Endothelial cell of umbilical vein (primary cell): ENCODE data around the gene INSRR. TPM values are rescaled to one million over a fixed set of nuclear protein-coding genes. Genes with fewer than 3 reads are reported as not detected.

ENCODE experiments used
- BruUV-seq: library from RNA; stranded (reverse); fragments of 400-500 nt; replicated peaks from 2 replicates; lab custom pipeline; 2021; lab: Mats Ljungman, UMichigan
- CTCF ChIA-PET: fragments of 300-600, 350-600 bp; sonication (Branson Sonifier 250); formaldehyde crosslinking; loops from one replicate; lab custom pipeline; 2021; ENCODE audit warnings: antibody characterized with exemption, inconsistent platforms; lab: Charles Lee
- POLR2A ChIA-PET: fragments of 300-600, 350-600 bp; sonication (Branson Sonifier 250); formaldehyde crosslinking; loops from one replicate; lab custom pipeline; 2021; ENCODE audit warnings: antibody characterized with exemption, inconsistent platforms; lab: Charles Lee
- DNase-seq: peaks from one replicate; pipeline ENCODE4 v3.0.0-alpha.2; 2011; ENCODE audit warnings: low read depth, low spot score
- FAIRE-seq: peaks from 2 replicates; lab custom pipeline; 2011; peaks lifted over from hg19 to GRCh38; lab: Jason Lieb, UNC
- H2AFZ ChIP-seq: 2 replicates; pipeline ENCODE4 v1.6.0; 2012; ENCODE audit warnings: low read depth, low read length, control low read depth, inconsistent platforms
- H3K27ac ChIP-seq: 2 replicates; pipeline ENCODE4 v1.5.1; 2011; ENCODE audit warnings: low read depth, mild to moderate bottlenecking, control low read depth, low read length, moderate library complexity; ENCODE audit not compliant: insufficient read depth
- H3K27me3 ChIP-seq, 2 experiments: 2 replicates each; pipeline versions ENCODE4 v1.6.0 to v1.6.1; 2011; ENCODE audit warnings: low read length in 2 of 2, mixed read lengths in 1 of 2; ENCODE audit not compliant: control insufficient read depth in 2 of 2, insufficient read depth in 2 of 2
- H3K36me3 ChIP-seq, 2 experiments: 2 replicates in 1 of 2; 3 replicates in 1 of 2; pipeline ENCODE4 v1.5.1; 2011; ENCODE audit warnings: low read length in 2 of 2, mild to moderate bottlenecking in 1 of 2, moderate library complexity in 1 of 2; ENCODE audit not compliant: control insufficient read depth in 2 of 2, insufficient read depth in 2 of 2; ENCODE audit errors: extremely low read depth in 1 of 2
- H3K4me1 ChIP-seq: 3 replicates; pipeline ENCODE4 v1.5.1; 2011; ENCODE audit warnings: mild to moderate bottlenecking, low read length; ENCODE audit not compliant: control insufficient read depth, insufficient read depth; ENCODE audit errors: extremely low read depth
- H3K4me2 ChIP-seq: 2 replicates; pipeline ENCODE4 v1.6.1; 2011; ENCODE audit warnings: low read length, control low read depth, mixed read lengths; ENCODE audit not compliant: insufficient read depth
- H3K4me3 ChIP-seq, 3 experiments: fragments of 200-600 bp in 1 of 3; sonication (generic), shearing (Covaris generic) in 1 of 3; replicated peaks in 1 of 3; 2 replicates each; pipeline ENCODE4 v1.5.1; 2011 to 2016; ENCODE audit warnings: control low read depth in 3 of 3, low read length in 3 of 3, mild to moderate bottlenecking in 2 of 3, inconsistent platforms in 1 of 3, low read depth in 1 of 3, moderate library complexity in 1 of 3; ENCODE audit not compliant: insufficient read depth in 1 of 3
- H3K79me2 ChIP-seq: 2 replicates; pipeline ENCODE4 v1.6.0; 2012; ENCODE audit warnings: low read length, inconsistent platforms; ENCODE audit not compliant: control insufficient read depth, insufficient read depth
- H3K9ac ChIP-seq: replicated peaks from 2 replicates; pipeline ENCODE3; 2011; ENCODE audit warnings: low read length, control low read depth; ENCODE audit not compliant: insufficient read depth; ENCODE audit errors: extremely low read depth
- H3K9me1 ChIP-seq: replicated peaks from 3 replicates; pipeline ENCODE4 v1.6.0; 2011; ENCODE audit warnings: mild to moderate bottlenecking, low read length; ENCODE audit not compliant: control insufficient read depth, insufficient read depth; ENCODE audit errors: extremely low read depth
- H3K9me3 ChIP-seq: replicated peaks from 2 replicates; pipeline ENCODE4 v1.5.1; 2012; ENCODE audit warnings: low read length, inconsistent platforms; ENCODE audit not compliant: control insufficient read depth, insufficient read depth
- H4K20me1 ChIP-seq: replicated peaks from 2 replicates; pipeline ENCODE3; 2011; ENCODE audit warnings: mild to moderate bottlenecking, low read length; ENCODE audit not compliant: control insufficient read depth, insufficient read depth; ENCODE audit errors: extremely low read depth
- CTCF ChIP-seq, 2 donors: IDR thresholded peaks; 1 replicate in 1 of 2; 2 replicates in 1 of 2; pipeline ENCODE4 v1.5.1; 2011; ENCODE audit warnings: low read length in 2 of 2, mild to moderate bottlenecking in 2 of 2, moderate library complexity in 2 of 2, control low read depth in 1 of 2, inconsistent platforms in 1 of 2, low read depth in 1 of 2; ENCODE audit not compliant: insufficient read depth in 1 of 2; ENCODE audit errors: extremely low read depth in 1 of 2
- EZH2 ChIP-seq: IDR thresholded peaks from 2 replicates; pipeline ENCODE4 v1.6.1; 2012; ENCODE audit warnings: borderline replicate concordance, low read depth, mild to moderate bottlenecking, moderate library complexity, low read length, inconsistent platforms; ENCODE audit not compliant: severe bottlenecking
- FOS ChIP-seq: IDR thresholded peaks from 2 replicates; pipeline ENCODE4 v1.6.1; 2011; ENCODE audit warnings: mild to moderate bottlenecking, low read length, moderate library complexity, borderline replicate concordance; ENCODE audit not compliant: insufficient read depth
- GATA2 ChIP-seq: IDR thresholded peaks from 2 replicates; pipeline ENCODE4 v1.7.0; 2011; ENCODE audit warnings: low read depth, mild to moderate bottlenecking, moderate library complexity, mixed read lengths, low read length; ENCODE audit not compliant: insufficient read length, insufficient read depth
- JUN ChIP-seq: IDR thresholded peaks from 2 replicates; pipeline ENCODE4 v1.6.1; 2011; ENCODE audit warnings: borderline replicate concordance, low read depth; ENCODE audit not compliant: insufficient read length, insufficient read depth
- MAX ChIP-seq: IDR thresholded peaks from 2 replicates; pipeline ENCODE4 v1.6.1; 2011; ENCODE audit not compliant: insufficient read depth, insufficient read length
- MYC ChIP-seq: IDR thresholded peaks from one replicate; pipeline ENCODE4 v1.6.1; 2011; ENCODE audit warnings: mild to moderate bottlenecking, low read depth, low read length
- POLR2A ChIP-seq: IDR thresholded peaks from 2 replicates; pipeline ENCODE4 v1.6.1; 2012; ENCODE audit warnings: low read depth, mild to moderate bottlenecking, control low read depth, low read length
- POLR2AphosphoS5 ChIP-seq: IDR thresholded peaks from 2 replicates; pipeline ENCODE4 v1.6.1; 2012; ENCODE audit warnings: low read depth, mild to moderate bottlenecking, control low read depth, low read length, moderate library complexity; ENCODE audit not compliant: insufficient read depth
- dilution Hi-C: fragments of 300-500 bp; cut with MboI; formaldehyde crosslinking; loops from one replicate; pipeline ENCODE4 v1.15.0; 2019; ENCODE audit warnings: low sequenced_read_pairs; ENCODE audit not compliant: extremely low pct_ligation_motif_present
- intact Hi-C: fragments of 100-400 bp; cut with micrococcal nuclease; formaldehyde crosslinking; loops from one replicate; pipeline ENCODE4 v1.10.0; 2022
- polyA plus RNA-seq, 4 experiments: library from polyadenylated mRNA; depleted of rRNA in 3 of 4; stranded (reverse) in 3 of 4; unstranded in 1 of 4; fragments of >200 nt; gene quantifications; 2 replicates each; pipeline versions ENCODE4 v1.2.1 to v1.2.3, GENCODE V29; 2011 to 2012; ENCODE audit warnings: missing spikeins in 1 of 4
- total RNA-seq: library from RNA; stranded (reverse); gene quantifications from 2 replicates; pipeline ENCODE4 v1.2.3, GENCODE V29; 2021

INSRR gene
- total and polyA plus RNA-seq, 2 donors (not counting 3 experiments of a cell fraction or from before 2014, with no cell fraction given), result not detected

GRCh38 chr1:156862584-156862983 lies 3.7 kb upstream of the INSRR start:
- no peaks in the 10 kb centered on the region for H4K20me1 ChIP-seq
- H3K9me3 ChIP-seq, result no peaks in the 10 kb centered on the region
- H3K36me3 ChIP-seq, result no peaks in the 10 kb centered on the region
- H3K4me1 ChIP-seq, result peaks cover 17% of the 10 kb centered on the region
- no peak overlapping the region for H3K9ac ChIP-seq
- H3K79me2 ChIP-seq, result no peaks in the 10 kb centered on the region
- no TSS peak for BruUV-seq
- DNase-seq, result no peak
- peaks cover 32 to 34% of the 10 kb centered on the region in 2 experiments for H3K27me3 ChIP-seq
- no peak for TF ChIP-seq POLR2A
- no peak for TF ChIP-seq GATA2
- no peak for TF ChIP-seq JUN
- TF ChIP-seq FOS, result no peak
- TF ChIP-seq POLR2AphosphoS5, result no peak
- TF ChIP-seq CTCF (IDR thresholded peaks at IDR 0.05; ENCODE audit: extremely low read depth in 1 of 2, insufficient read depth in 1 of 2, low read depth in 1 of 2, low read length in 2 of 2), result no peak
- TF ChIP-seq MYC, result no peak
- TF ChIP-seq EZH2, result no peak
- no peak for TF ChIP-seq MAX
- H2AFZ ChIP-seq, result no peak overlapping the region
- intact Hi-C loops (no loop called here), dilution Hi-C loops (no loop called here)
- CTCF ChIA-PET, result interaction anchor here (0.5 to 10.5 kb wide), 6 partner anchors 25 to 173 kb away, joined by 3 to 336 read pairs (median 134); partner anchors contain the start of genes ISG20L2 and METTL25B
- no peaks in the 10 kb centered on the region for H3K9me1 ChIP-seq
- no peak overlapping the region for H3K4me3 ChIP-seq
- H3K27ac ChIP-seq, result no peak overlapping the region
- no peak for FAIRE-seq
- H3K4me2 ChIP-seq, result no peak overlapping the region
- POLR2A ChIA-PET, result interaction anchor here (0.6 kb wide), 1 partner anchor 197 kb away, joined by 3 read pairs; no protein-coding TSS in a partner anchor
